MM.1S (cell line): Measurements from ENCODE around the gene LRRC8C.

Source experiments
- EZH2phosphoT487 ChIP-seq: fragments of 300-600 bp; sonication (generic); IDR thresholded peaks from 2 replicates; pipeline ENCODE4 v1.6.1; 2018; ENCODE audit warnings: antibody characterized with exemption, low read length
- TF ChIP-seq, protein P1 (sequence below): fragments of 300-600 bp; sonication (generic); IDR thresholded peaks from 2 replicates; pipeline ENCODE4 v1.5.1; 2016; ENCODE audit warnings: antibody characterized with exemption, low read length, mixed read lengths

- TF ChIP-seq, protein P1, sequence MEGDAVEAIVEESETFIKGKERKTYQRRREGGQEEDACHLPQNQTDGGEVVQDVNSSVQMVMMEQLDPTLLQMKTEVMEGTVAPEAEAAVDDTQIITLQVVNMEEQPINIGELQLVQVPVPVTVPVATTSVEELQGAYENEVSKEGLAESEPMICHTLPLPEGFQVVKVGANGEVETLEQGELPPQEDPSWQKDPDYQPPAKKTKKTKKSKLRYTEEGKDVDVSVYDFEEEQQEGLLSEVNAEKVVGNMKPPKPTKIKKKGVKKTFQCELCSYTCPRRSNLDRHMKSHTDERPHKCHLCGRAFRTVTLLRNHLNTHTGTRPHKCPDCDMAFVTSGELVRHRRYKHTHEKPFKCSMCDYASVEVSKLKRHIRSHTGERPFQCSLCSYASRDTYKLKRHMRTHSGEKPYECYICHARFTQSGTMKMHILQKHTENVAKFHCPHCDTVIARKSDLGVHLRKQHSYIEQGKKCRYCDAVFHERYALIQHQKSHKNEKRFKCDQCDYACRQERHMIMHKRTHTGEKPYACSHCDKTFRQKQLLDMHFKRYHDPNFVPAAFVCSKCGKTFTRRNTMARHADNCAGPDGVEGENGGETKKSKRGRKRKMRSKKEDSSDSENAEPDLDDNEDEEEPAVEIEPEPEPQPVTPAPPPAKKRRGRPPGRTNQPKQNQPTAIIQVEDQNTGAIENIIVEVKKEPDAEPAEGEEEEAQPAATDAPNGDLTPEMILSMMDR, result no peak
- TF ChIP-seq EZH2phosphoT487, result no peak
Observed at GRCh38 chr1:89607156-89607555, 25.8 kb upstream of the LRRC8C start.
